Dermis microvascular lymphatic vessel endothelial cell (primary cell): ENCODE data around the gene C22orf23. TPM values are rescaled to one million over a fixed set of nuclear protein-coding genes. Genes with fewer than 3 reads are reported as not detected.
A peak's percentile ranks its signal among the peaks of the same experiment; 100 is the strongest.

Experiments used
- DNase-seq, 2 donors: peaks; one replicate each; pipeline versions ENCODE4 v3.0.0 to v3.0.0-alpha.2; 2010; ENCODE audit warnings: low read depth in 2 of 2
- total RNA-seq: library from RNA; depleted of rRNA; stranded (reverse); fragments of >200 nt; gene quantifications from 2 replicates; pipeline ENCODE4 v1.2.1, GENCODE V29; 2014

C22orf23 gene
- total RNA-seq = under 0.01 and 0.13 TPM in 2 replicates

DNA sequence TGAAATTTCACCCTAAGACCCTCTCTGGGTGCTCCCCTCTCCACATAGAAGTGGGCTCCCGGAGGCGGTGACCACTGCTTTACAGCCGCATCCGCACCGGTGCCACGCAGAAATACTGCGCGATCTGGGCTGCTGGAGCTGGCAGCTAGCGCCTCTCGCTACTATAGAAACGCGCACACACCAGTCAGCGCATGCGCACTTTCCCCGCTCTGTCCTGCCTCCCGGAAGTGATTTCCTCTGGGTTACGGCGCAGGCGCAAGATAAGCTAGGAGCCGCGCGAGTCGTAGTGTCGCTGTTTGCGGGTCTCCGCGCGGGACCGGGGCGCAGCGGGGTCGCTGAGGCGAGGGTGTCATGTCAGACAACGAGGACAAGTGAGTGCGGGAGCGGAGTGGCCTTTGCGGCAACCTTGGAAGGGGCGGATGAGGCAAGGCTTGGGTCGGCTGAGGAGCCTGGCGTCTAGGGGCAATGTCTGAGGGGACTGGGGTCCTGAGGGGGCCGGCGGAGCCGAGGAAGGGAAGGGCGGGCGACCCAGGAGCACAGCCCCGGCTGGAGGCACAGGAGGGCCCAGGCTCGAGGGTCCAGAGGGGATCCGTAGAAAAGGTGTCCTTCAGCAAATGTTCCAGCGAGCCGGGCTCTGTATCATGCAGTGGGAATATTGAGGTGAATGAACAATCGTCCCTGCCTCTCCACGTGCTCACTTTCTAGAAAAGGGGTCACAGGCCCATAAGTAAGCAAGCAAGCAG lies at the start of gene C22orf23, which contains the start of gene POLR2F:
C22orf23 (minus strand) TSS at position 165 of the 743 bp plus-strand sequence. CDS start 452 bp downstream, outside the sequence.
POLR2F (plus strand) TSS at position 263 of the 743 bp plus-strand sequence; CDS start at position 352, 89 bp downstream.
- peak; percentile 93 to 95 for DNase-seq

GRCh38 chr22:37999640-38000272 lies 46.4 kb upstream of the C22orf23 start:
- DNase-seq = peak; percentile 22 to 60

GRCh38 chr22:37999236-37999635 lies 45.8 kb upstream of the C22orf23 start:
- DNase-seq = no peak

DNA sequence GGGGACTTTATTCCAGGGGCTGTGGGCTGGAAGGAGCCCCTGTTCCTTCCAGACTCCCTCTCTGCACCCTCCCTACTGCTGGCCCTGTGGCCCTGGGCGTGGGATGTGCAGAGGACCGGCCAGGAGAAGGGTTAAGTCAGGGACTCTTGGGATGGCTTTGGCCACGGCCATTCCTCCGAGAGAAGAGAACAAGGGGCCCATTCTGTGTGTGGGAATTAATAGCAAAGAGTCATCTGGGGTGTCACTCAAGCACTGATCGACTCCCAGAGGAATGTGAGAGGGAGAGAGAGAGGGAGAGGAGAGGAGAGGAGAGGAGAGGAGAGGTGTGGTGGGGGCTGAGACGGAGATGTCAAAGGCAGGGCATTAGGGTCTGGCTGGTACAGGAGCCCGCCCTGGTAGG lies 45.1 kb upstream of the C22orf23 start:
- no peak for DNase-seq

DNA sequence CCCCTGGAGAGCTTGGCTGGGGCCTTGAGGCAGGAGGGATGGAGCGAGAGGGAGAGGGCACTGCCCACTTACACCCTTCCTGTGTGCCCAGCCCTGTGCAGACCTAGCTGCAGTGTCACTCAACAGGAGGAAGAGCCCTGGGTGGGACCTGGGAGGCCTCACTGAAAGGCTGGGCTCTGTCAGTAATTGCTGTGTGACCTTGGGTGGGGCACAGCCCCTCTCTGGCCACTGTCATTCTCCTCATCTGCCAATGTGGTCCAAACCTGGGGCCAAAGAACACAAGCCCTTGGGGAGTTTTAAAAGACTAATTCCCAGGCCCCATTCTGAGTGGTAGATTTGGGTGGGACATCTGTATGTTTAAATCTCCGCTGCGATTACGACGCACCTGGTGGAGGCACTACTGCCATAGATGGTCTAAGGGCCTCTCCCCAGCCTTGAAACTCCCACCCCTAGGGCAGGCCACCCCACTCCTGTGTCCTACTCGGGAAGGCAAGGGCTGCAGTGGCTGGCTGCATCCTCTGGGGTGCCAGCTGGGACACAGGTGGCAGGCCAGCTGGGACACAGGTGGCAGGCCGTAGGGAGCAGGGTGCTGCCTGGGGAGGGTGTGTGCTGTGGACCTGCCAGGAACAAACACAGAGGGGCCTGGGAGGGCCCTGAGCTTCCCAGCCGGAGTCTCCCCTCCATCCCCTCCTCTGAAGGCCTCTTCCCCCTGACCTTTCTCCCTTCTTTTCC lies 43.3 kb upstream of the C22orf23 start:
- no peak for DNase-seq

GRCh38 chr22:37996079-37996478 lies 42.7 kb upstream of the C22orf23 start:
- no peak for DNase-seq

GRCh38 chr22:37995460-37995859 lies 42.1 kb upstream of the C22orf23 start:
- DNase-seq = no peak

DNA sequence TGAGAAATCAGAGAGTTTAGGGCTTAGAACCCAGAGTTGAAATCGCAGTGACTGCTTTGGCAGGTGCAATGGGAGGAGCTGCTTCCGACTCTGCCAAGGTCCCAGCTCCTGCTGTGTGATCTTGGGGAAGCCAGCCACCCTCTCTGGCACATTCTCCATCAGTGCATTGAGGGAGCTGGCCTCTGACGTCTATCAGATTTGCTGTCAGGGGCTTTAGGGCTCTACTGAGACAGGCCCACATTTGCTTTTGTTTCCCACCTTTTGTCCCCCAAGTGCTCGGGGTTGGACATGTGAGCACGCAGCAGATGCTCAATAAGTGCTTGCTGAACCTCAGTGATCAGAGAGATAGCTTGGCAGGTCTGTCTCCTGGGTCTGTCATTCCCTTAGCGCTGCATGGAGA lies 41.6 kb upstream of the C22orf23 start:
- DNase-seq = no peak

- DNase-seq = no peak
Observed at GRCh38 chr22:37994049-37994448, 40.6 kb upstream of the C22orf23 start.

GRCh38 chr22:37991731-37992442 lies 38.5 kb upstream of the C22orf23 start:
- no peak for DNase-seq

DNA sequence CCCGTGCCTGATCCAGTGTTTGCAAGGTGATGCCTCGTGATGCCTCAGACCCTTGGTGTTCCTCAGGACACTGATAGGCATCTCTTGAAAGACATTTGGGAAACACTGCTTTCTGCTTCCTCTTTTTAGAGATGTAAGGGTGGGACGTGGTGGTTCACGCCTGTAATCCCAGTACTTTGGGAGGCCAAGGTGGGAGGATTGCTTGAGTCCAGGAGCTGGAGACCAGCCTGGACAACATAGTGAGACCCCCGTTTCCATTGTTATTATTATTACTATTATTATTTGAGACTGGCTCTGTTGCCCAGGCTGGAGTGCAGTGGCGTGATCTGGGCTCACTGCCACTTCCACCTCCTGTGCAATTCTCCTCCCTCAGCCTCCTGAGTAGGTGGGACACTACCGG lies 37.5 kb upstream of the C22orf23 start:
- no peak for DNase-seq

DNA sequence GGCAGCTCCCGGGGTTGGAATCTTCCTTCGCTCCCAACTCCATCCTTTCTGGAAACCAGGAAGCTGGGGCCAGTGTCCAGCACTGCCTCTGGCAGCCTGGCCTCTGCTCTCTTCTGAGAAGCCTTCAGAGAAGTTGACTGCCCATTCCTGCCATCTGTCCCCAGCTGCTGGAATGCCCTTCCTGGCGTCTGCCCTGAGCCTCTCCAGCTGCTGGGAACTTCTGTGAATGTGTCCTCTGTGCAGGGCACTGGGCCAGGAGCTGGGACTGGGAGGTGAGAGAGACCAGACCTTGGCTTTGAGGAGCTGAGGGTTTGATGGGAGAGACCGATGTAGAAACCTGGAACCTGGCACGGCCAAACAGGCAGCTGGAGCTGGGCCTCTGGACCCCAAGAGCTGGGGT lies 36.9 kb upstream of the C22orf23 start:
- DNase-seq = no peak

- DNase-seq = no peak
Observed at GRCh38 chr22:37989146-37990045, 36.0 kb upstream of the C22orf23 start.

DNA sequence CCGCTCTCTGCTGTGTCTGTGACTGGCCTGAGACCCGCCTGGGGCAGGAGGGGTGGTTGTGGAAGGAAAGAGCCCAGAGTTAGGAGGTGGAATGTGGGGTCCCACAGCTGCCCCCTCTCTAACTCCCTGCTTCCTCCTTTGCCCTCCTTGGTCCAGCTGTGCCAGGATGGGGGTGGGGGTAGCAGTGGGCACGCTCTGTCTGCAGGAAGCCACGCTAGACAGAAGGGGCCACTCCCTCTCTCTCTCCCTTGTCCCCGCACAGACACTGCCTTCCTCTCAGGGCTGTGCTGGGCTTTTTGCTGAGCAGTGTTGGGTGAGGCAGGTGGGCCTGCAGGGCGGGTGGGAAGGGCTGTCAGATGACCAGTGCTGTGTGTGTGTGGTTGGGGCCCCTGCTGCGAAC lies 33.0 kb upstream of the C22orf23 start:
- no peak for DNase-seq

GRCh38 chr22:37985751-37986281 lies 32.4 kb upstream of the C22orf23 start:
- DNase-seq = no peak

GRCh38 chr22:37985050-37985585 lies 31.7 kb upstream of the C22orf23 start:
- DNase-seq = no peak

GRCh38 chr22:37983860-37984791 lies 30.7 kb upstream of the C22orf23 start, which contains the start of gene SOX10:
SOX10 (minus strand) TSS chr22:37984555; CDS start chr22:37983784, 771 bp downstream.
- DNase-seq = no peak

DNA sequence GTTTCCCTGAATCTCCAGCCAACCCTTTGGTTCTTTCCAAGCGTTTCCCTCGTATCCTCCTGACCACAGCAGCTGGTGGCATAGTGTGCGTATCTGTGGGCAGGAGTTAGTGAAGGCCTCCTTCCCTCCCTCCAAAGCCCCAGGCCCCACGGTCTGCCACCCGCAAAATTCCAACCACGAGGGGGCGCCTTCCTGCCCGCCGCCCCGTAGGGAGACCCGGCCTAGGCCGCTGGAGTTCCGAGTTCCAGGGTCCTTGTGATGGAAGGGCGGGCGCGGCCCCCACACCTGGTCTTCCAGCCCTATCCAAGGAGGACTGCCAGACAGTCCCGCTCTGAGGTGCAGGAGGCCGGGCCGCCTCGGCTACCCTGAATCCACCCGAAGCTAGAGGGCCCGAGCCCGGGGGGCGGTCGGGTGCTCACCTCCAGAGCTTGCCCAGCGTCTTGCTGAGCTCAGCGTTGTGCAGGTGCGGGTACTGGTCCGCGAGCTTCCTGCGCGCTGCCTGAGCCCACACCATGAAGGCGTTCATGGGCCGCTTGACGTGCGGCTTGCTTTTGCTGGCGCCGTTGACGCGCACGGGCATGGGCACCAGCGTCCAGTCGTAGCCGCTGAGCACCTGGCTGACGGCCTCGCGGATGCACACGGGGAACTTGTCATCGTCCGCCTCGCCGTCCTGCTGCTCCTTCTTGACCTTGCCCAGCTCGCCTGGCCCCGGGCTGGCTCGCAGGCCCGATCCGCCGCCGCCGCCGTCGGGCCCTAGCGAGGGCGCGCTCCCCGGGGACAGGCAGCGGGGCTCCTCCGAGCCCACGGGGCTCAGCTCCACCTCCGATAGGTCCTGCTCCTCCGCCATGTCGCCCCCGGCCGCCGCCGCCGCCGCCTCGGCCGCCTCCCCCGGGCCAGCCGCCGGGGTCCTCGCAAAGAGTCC lies 29.8 kb upstream of the C22orf23 start:
- no peak for DNase-seq
